Fibroblast of the aortic adventitia (primary cell): Measurements from ENCODE around the gene SARM1. TPM values are rescaled to one million over a fixed set of nuclear protein-coding genes. Genes with fewer than 3 reads are reported as not detected.

Experiments
- DNase-seq: peaks from one replicate; pipeline ENCODE4 v3.0.0-alpha.2; 2010; ENCODE audit warnings: low read depth
- H3K4me3 ChIP-seq: 2 replicates; pipeline ENCODE4 v1.5.1; 2011; ENCODE audit warnings: low read depth, mild to moderate bottlenecking, control low read depth, low read length, moderate library complexity
- total RNA-seq: library from RNA; depleted of rRNA; stranded (reverse); fragments of >200 nt; gene quantifications from 2 replicates; pipeline ENCODE4 v1.2.3, GENCODE V29; 2012; ENCODE audit warnings: low replicate concordance
- TF ChIP-seq, protein P1 (sequence below): IDR thresholded peaks from 2 replicates; pipeline ENCODE4 v1.5.1; 2011; ENCODE audit warnings: mild to moderate bottlenecking, low read length, control low read depth, inconsistent platforms; ENCODE audit not compliant: insufficient read depth

SARM1 gene
- total RNA-seq, 1 donor, result 9.0 TPM

DNA sequence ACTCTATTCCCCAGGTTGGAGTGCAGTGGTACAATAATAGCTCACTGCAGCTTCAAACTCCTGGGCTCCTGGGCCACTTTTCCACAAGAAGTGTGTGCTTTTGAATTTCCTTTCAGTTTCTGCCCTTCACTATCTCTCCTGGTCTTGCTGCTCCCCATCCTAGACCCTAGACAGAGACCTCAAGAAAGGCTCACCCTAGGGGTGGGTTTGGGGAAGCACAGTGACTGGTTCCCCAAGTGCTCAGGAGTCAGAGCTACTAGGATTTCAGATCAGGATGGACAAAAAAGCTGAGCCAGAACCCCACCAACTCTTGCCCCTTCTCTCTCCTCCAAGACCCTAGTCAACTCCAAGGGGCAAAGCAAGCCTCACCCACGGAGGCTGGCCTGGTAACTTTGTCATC is 4.9 kb upstream of the SARM1 start:
- TF ChIP-seq, protein P1, sequence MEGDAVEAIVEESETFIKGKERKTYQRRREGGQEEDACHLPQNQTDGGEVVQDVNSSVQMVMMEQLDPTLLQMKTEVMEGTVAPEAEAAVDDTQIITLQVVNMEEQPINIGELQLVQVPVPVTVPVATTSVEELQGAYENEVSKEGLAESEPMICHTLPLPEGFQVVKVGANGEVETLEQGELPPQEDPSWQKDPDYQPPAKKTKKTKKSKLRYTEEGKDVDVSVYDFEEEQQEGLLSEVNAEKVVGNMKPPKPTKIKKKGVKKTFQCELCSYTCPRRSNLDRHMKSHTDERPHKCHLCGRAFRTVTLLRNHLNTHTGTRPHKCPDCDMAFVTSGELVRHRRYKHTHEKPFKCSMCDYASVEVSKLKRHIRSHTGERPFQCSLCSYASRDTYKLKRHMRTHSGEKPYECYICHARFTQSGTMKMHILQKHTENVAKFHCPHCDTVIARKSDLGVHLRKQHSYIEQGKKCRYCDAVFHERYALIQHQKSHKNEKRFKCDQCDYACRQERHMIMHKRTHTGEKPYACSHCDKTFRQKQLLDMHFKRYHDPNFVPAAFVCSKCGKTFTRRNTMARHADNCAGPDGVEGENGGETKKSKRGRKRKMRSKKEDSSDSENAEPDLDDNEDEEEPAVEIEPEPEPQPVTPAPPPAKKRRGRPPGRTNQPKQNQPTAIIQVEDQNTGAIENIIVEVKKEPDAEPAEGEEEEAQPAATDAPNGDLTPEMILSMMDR, result peak; percentile 8
- no peak overlapping the region for H3K4me3 ChIP-seq
- DNase-seq, result no peak

DNA sequence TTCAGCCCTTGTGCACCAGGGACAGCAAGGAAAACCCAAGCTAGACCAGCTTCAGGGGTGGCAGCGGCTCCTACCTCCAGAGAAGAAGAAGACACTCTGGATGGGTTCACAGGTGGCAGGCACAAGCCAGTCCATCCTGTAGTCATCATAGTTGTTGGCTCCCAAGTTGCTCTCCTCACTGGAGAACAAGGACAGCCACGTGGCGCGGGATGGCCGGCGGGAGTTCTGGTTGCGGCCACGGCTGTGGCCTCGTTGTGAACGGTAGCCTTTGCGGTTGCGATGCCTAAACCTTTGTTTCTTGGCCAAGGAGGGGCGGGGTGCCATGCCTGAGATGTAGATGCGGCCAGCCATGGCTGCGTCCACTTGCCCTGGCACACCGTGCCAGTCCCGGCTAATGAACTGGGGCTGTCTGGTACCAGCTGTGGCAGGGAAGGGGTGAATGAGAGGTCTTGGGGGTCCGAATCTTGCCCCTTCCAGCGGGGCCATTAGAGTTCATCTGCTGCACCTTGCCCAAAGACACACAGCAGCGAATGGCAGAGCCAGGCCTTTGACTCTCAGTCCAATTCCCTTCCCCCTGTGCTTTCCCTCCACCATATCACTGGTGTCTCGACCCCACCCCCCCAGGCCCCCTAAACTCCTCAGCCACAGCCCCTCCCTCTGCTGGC is 3.7 kb upstream of the SARM1 start:
- DNase-seq, result no peak
- no peak overlapping the region for H3K4me3 ChIP-seq
- TF ChIP-seq, protein P1, result no peak

DNA sequence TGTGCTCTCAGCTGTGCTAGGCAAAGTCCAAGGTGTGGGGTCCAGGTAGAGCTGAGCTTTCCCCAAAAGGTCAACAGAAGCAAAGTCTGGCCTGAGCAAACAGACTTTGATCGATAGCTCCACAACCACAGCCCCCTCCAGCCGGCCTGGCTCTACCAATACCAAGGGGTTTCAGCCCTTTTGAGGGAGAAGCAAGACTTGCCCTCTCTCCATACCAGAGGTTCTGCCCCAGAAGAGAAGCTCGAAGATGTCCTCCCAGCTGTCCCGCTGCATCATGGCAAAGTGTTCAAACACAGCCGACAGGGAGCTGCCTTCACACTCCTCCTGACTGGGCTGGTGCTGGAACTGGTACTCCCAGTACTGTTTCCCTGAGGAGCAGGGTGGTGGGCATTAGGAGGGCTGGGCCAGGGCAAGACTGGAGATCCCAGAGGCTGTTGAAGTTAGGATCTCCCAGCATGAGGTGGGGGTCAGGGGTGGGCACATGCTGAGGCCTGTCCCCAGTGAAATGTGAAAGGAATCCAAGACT is 3.1 kb upstream of the SARM1 start:
- DNase-seq, result no peak
- no peak overlapping the region for H3K4me3 ChIP-seq
- TF ChIP-seq, protein P1, result no peak

DNA sequence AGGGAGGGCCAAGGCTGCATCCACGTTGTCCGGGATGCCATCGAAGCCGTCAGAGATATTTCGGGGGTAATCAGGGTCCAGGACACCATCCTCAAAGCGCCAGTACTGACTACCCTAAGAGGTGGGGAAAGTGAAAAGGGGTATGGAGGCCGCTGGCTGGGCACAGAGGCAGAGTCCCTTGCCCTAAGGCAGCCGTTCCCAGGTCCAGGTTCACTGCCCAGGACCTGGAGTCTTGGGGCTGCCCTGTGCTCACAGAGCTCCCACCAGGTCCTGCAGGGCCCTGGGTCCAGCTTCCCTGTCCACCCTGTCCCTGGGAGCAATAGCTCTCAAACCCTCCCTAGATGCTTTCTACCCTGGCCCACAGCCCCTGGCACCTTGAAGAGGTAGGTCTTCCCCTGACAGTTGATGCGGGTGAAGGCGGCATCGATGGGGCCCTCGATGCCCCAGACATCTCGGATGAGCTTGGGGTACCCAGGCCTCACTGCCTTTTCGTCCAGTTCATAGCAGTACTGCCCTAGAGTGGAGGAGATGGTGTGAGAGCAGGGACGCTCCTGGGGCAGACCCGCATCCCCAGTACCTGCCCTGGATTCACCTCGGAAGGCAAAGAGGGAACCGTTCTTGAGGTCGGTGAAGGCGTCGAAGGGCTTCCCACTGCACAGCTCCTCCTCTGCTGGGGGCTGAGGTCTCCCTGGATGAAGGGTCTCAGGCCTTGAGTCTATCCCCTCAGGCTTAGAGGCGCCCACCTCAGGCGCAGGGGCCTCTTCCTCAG is 2.4 kb upstream of the SARM1 start:
- no peak overlapping the region for H3K4me3 ChIP-seq
- TF ChIP-seq, protein P1, result no peak
- DNase-seq, result no peak

- DNase-seq, result no peak
- H3K4me3 ChIP-seq, result no peak overlapping the region
- TF ChIP-seq, protein P1, result no peak
These were observed 1.8 kb upstream of the SARM1 start for GRCh38 chr17:28369684-28370034.

DNA sequence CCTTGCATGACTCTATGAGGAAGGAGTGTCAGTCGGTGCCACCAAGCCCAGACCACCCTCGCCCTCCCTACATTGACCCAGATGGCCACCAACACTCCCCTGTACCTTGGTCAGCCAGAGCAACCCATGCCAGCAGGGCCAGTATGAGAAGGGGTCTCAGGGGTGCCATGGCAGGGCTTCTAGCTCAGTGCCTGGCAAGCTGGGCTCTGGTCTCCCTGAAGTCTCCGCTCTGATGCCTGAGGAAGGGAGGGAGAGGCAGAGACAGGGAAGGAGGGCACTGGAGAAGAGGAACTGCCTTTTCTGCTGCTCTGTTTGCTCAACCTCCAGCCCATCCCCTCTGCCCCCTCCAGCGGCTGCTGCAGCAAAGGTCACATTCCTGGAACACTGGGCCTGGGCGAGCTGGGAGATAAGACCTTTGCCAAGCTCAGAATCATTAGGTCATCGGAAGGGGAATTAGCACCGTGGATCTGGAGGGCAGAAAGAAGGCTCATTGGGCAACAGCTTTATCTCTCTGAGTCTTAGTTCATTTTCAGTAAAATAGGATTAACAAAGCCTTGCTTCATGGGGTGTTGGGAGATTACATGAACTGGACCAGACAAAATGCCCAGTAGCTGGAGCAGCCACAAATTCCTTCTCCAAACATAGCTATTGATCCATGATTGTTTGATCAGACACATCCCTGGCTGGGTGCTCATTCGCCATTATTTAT is 1.3 kb upstream of the SARM1 start, which contains the start of gene VTN:
TSS of gene VTN (minus strand) at position 273 of the 709 bp plus-strand sequence. CDS start at position 169, 104 bp downstream.
- H3K4me3 ChIP-seq, result peak within 1 kb of the TSS; percentile 71
- TF ChIP-seq, protein P1, result peak; percentile 3
- peak; percentile 76 for DNase-seq
